Measurements from ENCODE around the gene BRD4. TPM values are rescaled to one million over a fixed set of nuclear protein-coding genes. Genes with fewer than 3 reads are reported as not detected.
A peak's percentile ranks its signal among the peaks of the same experiment; 100 is the strongest.

Gene BRD4
- total RNA-seq, 2 experiments from 2014 or later, result 94.3 to 99.6 TPM

- peaks cover 92% of the 10 kb centered on the region for H3K4me1 Mint-ChIP-seq (ENCODE audit: low read depth)
- H3K36me3 Mint-ChIP-seq (ENCODE audit: low read depth), result peaks cover 25% of the 10 kb centered on the region
- CTCF ChIA-PET, result interaction anchor here (0.8 to 1.1 kb wide), 4 partner anchors 11 to 773 kb away, joined by 3 to 4 read pairs (median 3); no protein-coding TSS in a partner anchor
Measured at GRCh38 chr19:15297416-15298224, 34.7 kb downstream of the BRD4 start.

DNA sequence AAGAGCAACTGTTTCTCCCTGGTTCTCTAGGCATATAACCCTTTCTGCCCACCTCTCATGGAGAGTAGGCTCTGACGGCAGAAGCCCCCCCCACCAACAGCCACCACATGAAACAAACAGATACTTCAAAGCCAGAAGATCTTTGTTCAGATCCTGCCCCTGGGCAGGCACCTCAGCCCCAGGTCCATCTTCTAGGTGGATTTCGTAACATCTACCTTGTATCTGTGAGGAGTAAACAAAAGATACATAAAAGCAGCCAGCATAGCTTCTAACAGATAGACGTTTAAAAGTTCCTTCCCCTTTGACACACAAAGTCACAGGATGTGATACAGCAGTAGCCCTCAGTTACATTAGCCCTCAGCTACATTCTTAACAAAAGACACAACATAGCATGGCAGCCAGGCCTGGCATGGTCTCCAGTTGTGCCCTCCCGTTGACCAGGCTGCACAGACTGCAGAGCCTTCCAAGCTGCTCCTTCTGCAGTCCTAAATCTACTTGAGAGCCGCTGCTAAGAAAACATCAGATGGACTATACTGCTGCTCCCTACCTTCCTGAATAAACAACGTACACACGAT, 35.4 kb downstream of the BRD4 start:
- CTCF ChIA-PET, result interaction anchor here (0.9 kb wide), 1 partner anchor 14 kb away, joined by 3 read pairs; no protein-coding TSS in a partner anchor
- peak overlapping the region; percentile 38 for H3K4me3 Mint-ChIP-seq
- DNase-seq, result no peak
- H3K27me3 Mint-ChIP-seq, result no peaks in the 10 kb centered on the region
- H3K36me3 Mint-ChIP-seq (ENCODE audit: low read depth), result peaks cover 27% of the 10 kb centered on the region
- no peaks in the 10 kb centered on the region for H3K9me3 Mint-ChIP-seq
- POLR2A ChIA-PET, result interaction anchor here (0.6 to 2.2 kb wide), 4 partner anchors 12 to 40 kb away, joined by 3 to 10 read pairs (median 3); no protein-coding TSS in a partner anchor
- peaks cover 92% of the 10 kb centered on the region for H3K4me1 Mint-ChIP-seq (ENCODE audit: low read depth)
- peak overlapping the region; percentile 88 for H3K27ac Mint-ChIP-seq
- intact Hi-C loops (cut with micrococcal nuclease), result no loop called here
- TF ChIP-seq, protein P1, sequence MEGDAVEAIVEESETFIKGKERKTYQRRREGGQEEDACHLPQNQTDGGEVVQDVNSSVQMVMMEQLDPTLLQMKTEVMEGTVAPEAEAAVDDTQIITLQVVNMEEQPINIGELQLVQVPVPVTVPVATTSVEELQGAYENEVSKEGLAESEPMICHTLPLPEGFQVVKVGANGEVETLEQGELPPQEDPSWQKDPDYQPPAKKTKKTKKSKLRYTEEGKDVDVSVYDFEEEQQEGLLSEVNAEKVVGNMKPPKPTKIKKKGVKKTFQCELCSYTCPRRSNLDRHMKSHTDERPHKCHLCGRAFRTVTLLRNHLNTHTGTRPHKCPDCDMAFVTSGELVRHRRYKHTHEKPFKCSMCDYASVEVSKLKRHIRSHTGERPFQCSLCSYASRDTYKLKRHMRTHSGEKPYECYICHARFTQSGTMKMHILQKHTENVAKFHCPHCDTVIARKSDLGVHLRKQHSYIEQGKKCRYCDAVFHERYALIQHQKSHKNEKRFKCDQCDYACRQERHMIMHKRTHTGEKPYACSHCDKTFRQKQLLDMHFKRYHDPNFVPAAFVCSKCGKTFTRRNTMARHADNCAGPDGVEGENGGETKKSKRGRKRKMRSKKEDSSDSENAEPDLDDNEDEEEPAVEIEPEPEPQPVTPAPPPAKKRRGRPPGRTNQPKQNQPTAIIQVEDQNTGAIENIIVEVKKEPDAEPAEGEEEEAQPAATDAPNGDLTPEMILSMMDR (IDR thresholded peaks at IDR 0.05), result no peak
- ATAC-seq, result no peak

More at GRCh38 chr19:15297416-15298224, 34.7 kb downstream of the BRD4 start:
- POLR2A ChIA-PET, result interaction anchor here (0.6 to 2.2 kb wide), 3 partner anchors 20 to 36 kb away, joined by 3 to 10 read pairs (median 3); no protein-coding TSS in a partner anchor
- ATAC-seq (peak; percentile 10), DNase-seq (peak; percentile 52)
- intact Hi-C loops (cut with micrococcal nuclease), result no loop called here
- Mint-ChIP-seq H3K27me3 (no peaks in the 10 kb centered on the region), H3K4me3 (peak overlapping the region; percentile 38), H3K9me3 (no peaks in the 10 kb centered on the region), H3K27ac (peak overlapping the region; percentile 88)
- TF ChIP-seq, protein P1 (IDR thresholded peaks at IDR 0.05), result no peak

DNA sequence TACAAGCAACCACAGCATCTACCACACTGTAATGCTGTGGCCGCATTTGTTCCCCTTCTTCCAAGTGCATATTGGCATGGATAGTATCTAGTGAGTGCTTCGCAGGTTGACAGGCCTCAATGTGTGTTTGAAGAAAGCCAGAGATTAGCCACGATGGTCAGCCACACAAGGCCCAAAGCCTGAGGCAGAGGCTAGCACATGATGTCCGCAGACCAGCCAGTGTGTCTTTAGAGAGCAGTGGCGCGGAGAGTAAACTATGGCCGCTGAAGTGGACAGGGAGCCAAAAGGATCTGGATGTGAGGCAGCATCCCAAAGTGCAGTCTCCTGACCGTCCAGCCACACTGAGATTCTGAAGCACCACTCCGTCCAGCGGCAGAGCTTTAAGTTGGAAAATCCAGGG, 36.0 kb downstream of the BRD4 start:
- POLR2A ChIA-PET, result interaction anchor here (0.7 to 2.2 kb wide), 3 partner anchors 12 to 41 kb away, joined by 3 to 10 read pairs (median 3); no protein-coding TSS in a partner anchor

DNA sequence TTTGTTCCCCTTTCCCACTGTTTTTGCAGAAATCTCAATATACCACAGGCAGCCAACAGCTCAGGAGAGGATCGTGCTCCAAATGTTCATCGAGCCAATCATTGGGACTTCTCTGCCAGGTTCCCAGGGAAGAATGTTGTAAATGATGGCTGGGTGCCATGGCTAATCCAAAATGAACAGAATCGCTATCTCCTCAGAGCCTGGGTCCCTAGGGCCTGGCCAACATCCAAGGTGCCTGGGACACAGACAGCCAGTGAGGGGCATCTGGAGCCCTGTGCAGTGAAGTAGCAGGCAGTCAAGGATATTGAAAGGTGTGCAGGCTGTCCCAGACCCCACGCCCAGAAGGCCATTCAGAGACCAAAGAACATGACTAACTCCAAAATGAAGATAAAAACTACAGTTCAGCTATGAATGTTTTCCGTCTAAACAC, 37.8 kb downstream of the BRD4 start:
- Mint-ChIP-seq H3K27me3 (no peaks in the 10 kb centered on the region), H3K27ac (peak overlapping the region; percentile 64), H3K9me3 (no peaks in the 10 kb centered on the region), H3K4me1 (ENCODE audit: low read depth) (peaks cover 96% of the 10 kb centered on the region), H3K36me3 (ENCODE audit: low read depth) (peaks cover 23% of the 10 kb centered on the region), H3K4me3 (no peak overlapping the region)
- intact Hi-C loops (cut with micrococcal nuclease), result loop anchor here (5.0 kb wide), 1 partner anchor 38 kb away; the partner anchor contains the start of gene BRD4
- ATAC-seq (no peak), DNase-seq (no peak)
- ChIA-PET CTCF (interaction anchor here (0.6 to 1.1 kb wide), 3 partner anchors 18 to 124 kb away, joined by 3 to 4 read pairs (median 3); partner anchors contain the start of gene AKAP8L), POLR2A (interaction anchor here (0.9 to 2.5 kb wide), 5 partner anchors 9 to 84 kb away, joined by 3 to 14 read pairs (median 4); partner anchors contain the start of gene BRD4)
- TF ChIP-seq, protein P1 (IDR thresholded peaks at IDR 0.05), result no peak

More for the DNA sequence above, 36.0 kb downstream of the BRD4 start:
- peaks cover 96% of the 10 kb centered on the region for H3K4me1 Mint-ChIP-seq (ENCODE audit: low read depth)
- no peaks in the 10 kb centered on the region for H3K27me3 Mint-ChIP-seq
- DNase-seq, result no peak
- peak overlapping the region; percentile 88 for H3K27ac Mint-ChIP-seq
- TF ChIP-seq, protein P1 (IDR thresholded peaks at IDR 0.05), result no peak
- no peak for ATAC-seq
- H3K4me3 Mint-ChIP-seq, result no peak overlapping the region
- no peaks in the 10 kb centered on the region for H3K9me3 Mint-ChIP-seq
- H3K36me3 Mint-ChIP-seq (ENCODE audit: low read depth), result peaks cover 27% of the 10 kb centered on the region
- intact Hi-C loops (cut with micrococcal nuclease), result no loop called here
- CTCF ChIA-PET, result interaction anchor here (0.9 kb wide), 1 partner anchor 13 kb away, joined by 3 read pairs; no protein-coding TSS in a partner anchor
